ENCODE results near the gene EXOC3L4.

DNA sequence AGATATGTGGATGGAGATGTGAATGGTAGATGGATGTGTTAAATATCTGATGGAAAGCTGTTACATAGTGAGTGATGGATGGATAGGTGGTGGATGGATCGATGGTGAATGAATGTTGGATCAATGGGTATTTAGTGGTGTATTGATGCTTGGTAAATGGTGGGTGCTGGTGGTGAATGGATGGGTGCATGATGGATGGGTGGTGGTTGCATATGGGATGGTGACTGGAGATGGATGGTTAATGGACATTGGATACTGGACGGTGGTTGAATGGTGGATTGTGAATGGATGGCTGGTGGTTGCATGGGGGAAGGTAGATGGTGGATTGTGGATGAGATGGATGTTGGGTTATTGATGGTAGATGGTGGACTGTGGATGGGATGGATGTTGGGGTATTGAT lies 12.6 kb upstream of the EXOC3L4 start:
- no peak for TF ChIP-seq GATA3 (IDR thresholded peaks at IDR 0.05; ENCODE audit: low read depth, low read length)
- TF ChIP-seq GATA2 (IDR thresholded peaks at IDR 0.05; ENCODE audit: low read depth, low read length), result no peak

Measured in SH-SY5Y (cell line).